Measurements from ENCODE around the gene CLOCK. TPM values are rescaled to one million over a fixed set of nuclear protein-coding genes. Genes with fewer than 3 reads are reported as not detected.

CLOCK gene
- total and polyA plus RNA-seq, 11 donors = 8.3 to 42.1 (median 31.0) TPM

- Histone ChIP-seq H3K27me3 (no peaks in the 10 kb centered on the region), H3K27ac (no peak overlapping the region), H3K36me3 (peaks cover 0 to 6% (median 0%) of the 10 kb centered on the region in 9 donors), H3K4me1 (peaks cover 0 to 11% (median 0%) of the 10 kb centered on the region in 12 donors), H3K4me3 (no peak overlapping the region), H3K9me3 (peaks cover 0 to 6% (median 0%) of the 10 kb centered on the region in 12 donors)
- DNase-seq (no peak), ATAC-seq (no peak)
- TF ChIP-seq POLR2A (IDR thresholded peaks at IDR 0.05) = no peak
- TF ChIP-seq, protein P1, sequence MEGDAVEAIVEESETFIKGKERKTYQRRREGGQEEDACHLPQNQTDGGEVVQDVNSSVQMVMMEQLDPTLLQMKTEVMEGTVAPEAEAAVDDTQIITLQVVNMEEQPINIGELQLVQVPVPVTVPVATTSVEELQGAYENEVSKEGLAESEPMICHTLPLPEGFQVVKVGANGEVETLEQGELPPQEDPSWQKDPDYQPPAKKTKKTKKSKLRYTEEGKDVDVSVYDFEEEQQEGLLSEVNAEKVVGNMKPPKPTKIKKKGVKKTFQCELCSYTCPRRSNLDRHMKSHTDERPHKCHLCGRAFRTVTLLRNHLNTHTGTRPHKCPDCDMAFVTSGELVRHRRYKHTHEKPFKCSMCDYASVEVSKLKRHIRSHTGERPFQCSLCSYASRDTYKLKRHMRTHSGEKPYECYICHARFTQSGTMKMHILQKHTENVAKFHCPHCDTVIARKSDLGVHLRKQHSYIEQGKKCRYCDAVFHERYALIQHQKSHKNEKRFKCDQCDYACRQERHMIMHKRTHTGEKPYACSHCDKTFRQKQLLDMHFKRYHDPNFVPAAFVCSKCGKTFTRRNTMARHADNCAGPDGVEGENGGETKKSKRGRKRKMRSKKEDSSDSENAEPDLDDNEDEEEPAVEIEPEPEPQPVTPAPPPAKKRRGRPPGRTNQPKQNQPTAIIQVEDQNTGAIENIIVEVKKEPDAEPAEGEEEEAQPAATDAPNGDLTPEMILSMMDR (IDR thresholded peaks at IDR 0.05) = no peak
- intact Hi-C loops (cut with DNase I) = no loop called here
- WGBS, 4 donors = 98 to 100% (median 100%) methylated on average over 1 of the region's 1 CpG
Observed at GRCh38 chr4:55512922-55513571, 33.7 kb downstream of the CLOCK start.

DNA sequence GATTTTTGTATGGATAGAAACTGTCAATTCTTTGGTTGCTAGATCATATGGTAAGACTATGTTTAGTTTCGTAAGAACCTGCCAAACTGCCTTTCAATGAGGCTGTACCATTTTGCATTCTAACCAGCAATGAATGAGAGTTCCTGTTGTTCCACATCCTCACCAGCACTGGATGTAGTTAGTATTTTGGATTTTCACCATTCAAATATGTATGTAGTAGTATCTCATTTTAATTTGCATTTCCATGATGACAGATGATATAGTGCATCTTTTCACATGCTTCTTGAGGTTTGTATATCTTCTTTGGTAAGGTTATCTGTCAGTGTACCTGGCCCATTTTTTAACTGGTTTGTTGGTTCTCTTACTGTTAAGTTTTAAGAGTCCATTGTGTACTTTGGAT is 34.6 kb downstream of the CLOCK start:
- peaks cover 0 to 12% (median 2%) of the 10 kb centered on the region in 9 donors for H3K36me3 ChIP-seq
- H3K4me1 ChIP-seq = peaks cover 0 to 14% (median 0%) of the 10 kb centered on the region in 12 donors
- no peak overlapping the region for H3K4me3 ChIP-seq
- H3K27ac ChIP-seq = no peak overlapping the region
- peaks cover 0 to 6% (median 0%) of the 10 kb centered on the region in 12 donors for H3K9me3 ChIP-seq
- 97 to 100% (median 99%) methylated on average over 1 of the region's 1 CpG for WGBS, 4 donors
- intact Hi-C loops (cut with DNase I) = no loop called here
- TF ChIP-seq POLR2A (IDR thresholded peaks at IDR 0.05) = no peak
- TF ChIP-seq, protein P1 (IDR thresholded peaks at IDR 0.05) = no peak
- H3K27me3 ChIP-seq = no peaks in the 10 kb centered on the region
- DNase-seq = no peak
- ATAC-seq = no peak

GRCh38 chr4:55510685-55511084 is 36.0 kb downstream of the CLOCK start:
- DNase-seq = no peak
- Histone ChIP-seq H3K27ac (no peak overlapping the region), H3K27me3 (no peaks in the 10 kb centered on the region), H3K4me1 (peaks cover 0 to 14% (median 0%) of the 10 kb centered on the region in 12 donors), H3K36me3 (peaks cover 0 to 12% (median 4%) of the 10 kb centered on the region in 9 donors), H3K4me3 (no peak overlapping the region), H3K9me3 (peaks cover 0 to 6% (median 0%) of the 10 kb centered on the region in 12 donors)
- ATAC-seq = no peak
- no peak for TF ChIP-seq POLR2A (IDR thresholded peaks at IDR 0.05)
- TF ChIP-seq, protein P1 (IDR thresholded peaks at IDR 0.05) = no peak
- intact Hi-C loops (cut with DNase I) = no loop called here

DNA sequence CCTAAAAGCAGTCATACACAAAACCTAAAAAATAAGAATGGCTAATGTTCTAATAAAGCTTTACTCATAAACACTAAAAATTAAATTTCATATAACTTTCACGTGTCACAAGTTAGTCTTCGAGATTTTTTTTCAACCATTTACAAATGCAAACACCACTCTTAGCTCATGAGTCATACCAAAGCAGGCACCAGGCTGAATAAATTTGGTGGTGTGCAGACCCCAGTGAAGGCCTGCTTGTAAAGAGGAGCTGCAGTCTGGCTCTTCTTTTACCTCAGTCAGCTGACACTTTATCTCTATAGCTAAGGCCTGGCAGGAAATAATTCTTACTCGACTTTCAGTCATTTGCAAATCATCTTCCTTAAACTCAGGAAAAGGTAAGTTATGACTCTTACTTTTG is 37.4 kb downstream of the CLOCK start:
- intact Hi-C loops (cut with DNase I) = no loop called here
- Histone ChIP-seq H3K27ac (no peak overlapping the region), H3K27me3 (no peaks in the 10 kb centered on the region), H3K36me3 (peaks cover 0 to 12% (median 4%) of the 10 kb centered on the region in 9 donors), H3K9me3 (peaks cover 0 to 6% (median 0%) of the 10 kb centered on the region in 12 donors), H3K4me1 (peaks cover 0 to 14% (median 0%) of the 10 kb centered on the region in 12 donors), H3K4me3 (no peak overlapping the region)
- DNase-seq = no peak
- ATAC-seq = no peak
- WGBS, 4 donors = 36 to 66% (median 53%) methylated on average over 3 of the region's 3 CpGs
- TF ChIP-seq POLR2A (IDR thresholded peaks at IDR 0.05) = no peak
- TF ChIP-seq, protein P1 (IDR thresholded peaks at IDR 0.05) = no peak
